ENCODE results near the gene AQP7.
A peak's percentile ranks its signal among the peaks of the same experiment; 100 is the strongest.

Gene AQP7

DNA sequence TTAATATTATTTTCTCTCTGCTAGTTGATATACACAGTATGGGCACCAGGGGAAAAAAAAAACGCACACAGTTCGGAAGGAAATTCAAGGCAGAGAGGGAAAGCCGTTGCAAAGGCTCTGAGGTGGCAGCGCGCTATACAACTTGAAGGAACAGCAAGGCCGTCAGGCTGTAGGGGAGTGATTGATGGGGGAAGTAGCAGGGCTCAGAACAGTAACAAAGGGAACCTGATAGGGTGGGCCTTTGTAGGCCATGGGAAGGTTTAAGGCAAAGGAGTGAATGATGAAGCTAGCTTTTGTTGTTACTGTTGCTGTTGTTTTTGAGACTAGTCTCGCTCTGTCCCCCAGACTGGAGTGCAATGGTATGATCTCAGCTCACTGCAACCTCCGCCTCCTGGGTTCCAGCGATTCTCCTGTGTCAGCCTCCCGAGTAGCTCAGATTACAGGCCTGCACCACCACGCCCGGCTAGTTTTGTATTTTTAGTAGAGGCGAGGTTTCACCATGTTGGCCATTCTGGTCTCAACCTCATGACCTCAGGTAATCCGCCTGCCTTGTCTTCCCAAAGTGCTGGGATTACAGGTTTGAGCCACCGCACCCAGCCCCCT is 27.0 kb downstream of the AQP7 start (continued):
- TF ChIP-seq, protein P1, sequence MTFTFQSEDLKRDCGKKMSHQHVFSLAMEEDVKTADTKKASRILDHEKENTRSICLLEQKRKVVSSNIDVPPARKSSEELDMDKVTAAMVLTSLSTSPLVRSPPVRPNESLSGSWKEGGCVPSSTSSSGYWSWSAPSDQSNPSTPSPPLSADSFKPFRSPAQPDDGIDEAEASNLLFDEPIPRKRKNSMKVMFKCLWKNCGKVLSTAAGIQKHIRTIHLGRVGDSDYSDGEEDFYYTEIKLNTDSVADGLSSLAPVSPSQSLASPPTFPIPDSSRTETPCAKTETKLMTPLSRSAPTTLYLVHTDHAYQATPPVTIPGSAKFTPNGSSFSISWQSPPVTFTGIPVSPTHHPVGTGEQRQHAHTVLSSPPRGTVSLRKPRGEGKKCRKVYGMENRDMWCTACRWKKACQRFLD (tag by site-specific recombination; IDR thresholded peaks at IDR 0.05): no peak
- TF ChIP-seq ZIC2 (tag by site-specific recombination; IDR thresholded peaks at IDR 0.05): no peak
- no peak for TF ChIP-seq ZNF785 (tag by site-specific recombination; IDR thresholded peaks at IDR 0.05)
- TF ChIP-seq SP7 (tag by site-specific recombination; IDR thresholded peaks at IDR 0.05): no peak
- no peak for TF ChIP-seq ZNF626 (tag by site-specific recombination; IDR thresholded peaks at IDR 0.05)
- TF ChIP-seq ZNF214 (tag by site-specific recombination; IDR thresholded peaks at IDR 0.05; ENCODE audit: borderline replicate concordance): no peak
- no peak for TF ChIP-seq ZNF416 (tag by site-specific recombination; IDR thresholded peaks at IDR 0.05)
- no peak for TF ChIP-seq ZNF664 (tag by site-specific recombination; IDR thresholded peaks at IDR 0.05)
- peak; percentile 55 for TF ChIP-seq SETDB1 (IDR thresholded peaks at IDR 0.05; ENCODE audit: insufficient read length, low read length)
- no peak for TF ChIP-seq ZNF585B (tag by site-specific recombination; IDR thresholded peaks at IDR 0.05)
- no peak for TF ChIP-seq ZNF169 (tag by site-specific recombination; IDR thresholded peaks at IDR 0.05)
- no peak for TF ChIP-seq ZNF529 (tag by site-specific recombination; IDR thresholded peaks at IDR 0.05; ENCODE audit: insufficient replicate concordance)
- TF ChIP-seq, protein P2, sequence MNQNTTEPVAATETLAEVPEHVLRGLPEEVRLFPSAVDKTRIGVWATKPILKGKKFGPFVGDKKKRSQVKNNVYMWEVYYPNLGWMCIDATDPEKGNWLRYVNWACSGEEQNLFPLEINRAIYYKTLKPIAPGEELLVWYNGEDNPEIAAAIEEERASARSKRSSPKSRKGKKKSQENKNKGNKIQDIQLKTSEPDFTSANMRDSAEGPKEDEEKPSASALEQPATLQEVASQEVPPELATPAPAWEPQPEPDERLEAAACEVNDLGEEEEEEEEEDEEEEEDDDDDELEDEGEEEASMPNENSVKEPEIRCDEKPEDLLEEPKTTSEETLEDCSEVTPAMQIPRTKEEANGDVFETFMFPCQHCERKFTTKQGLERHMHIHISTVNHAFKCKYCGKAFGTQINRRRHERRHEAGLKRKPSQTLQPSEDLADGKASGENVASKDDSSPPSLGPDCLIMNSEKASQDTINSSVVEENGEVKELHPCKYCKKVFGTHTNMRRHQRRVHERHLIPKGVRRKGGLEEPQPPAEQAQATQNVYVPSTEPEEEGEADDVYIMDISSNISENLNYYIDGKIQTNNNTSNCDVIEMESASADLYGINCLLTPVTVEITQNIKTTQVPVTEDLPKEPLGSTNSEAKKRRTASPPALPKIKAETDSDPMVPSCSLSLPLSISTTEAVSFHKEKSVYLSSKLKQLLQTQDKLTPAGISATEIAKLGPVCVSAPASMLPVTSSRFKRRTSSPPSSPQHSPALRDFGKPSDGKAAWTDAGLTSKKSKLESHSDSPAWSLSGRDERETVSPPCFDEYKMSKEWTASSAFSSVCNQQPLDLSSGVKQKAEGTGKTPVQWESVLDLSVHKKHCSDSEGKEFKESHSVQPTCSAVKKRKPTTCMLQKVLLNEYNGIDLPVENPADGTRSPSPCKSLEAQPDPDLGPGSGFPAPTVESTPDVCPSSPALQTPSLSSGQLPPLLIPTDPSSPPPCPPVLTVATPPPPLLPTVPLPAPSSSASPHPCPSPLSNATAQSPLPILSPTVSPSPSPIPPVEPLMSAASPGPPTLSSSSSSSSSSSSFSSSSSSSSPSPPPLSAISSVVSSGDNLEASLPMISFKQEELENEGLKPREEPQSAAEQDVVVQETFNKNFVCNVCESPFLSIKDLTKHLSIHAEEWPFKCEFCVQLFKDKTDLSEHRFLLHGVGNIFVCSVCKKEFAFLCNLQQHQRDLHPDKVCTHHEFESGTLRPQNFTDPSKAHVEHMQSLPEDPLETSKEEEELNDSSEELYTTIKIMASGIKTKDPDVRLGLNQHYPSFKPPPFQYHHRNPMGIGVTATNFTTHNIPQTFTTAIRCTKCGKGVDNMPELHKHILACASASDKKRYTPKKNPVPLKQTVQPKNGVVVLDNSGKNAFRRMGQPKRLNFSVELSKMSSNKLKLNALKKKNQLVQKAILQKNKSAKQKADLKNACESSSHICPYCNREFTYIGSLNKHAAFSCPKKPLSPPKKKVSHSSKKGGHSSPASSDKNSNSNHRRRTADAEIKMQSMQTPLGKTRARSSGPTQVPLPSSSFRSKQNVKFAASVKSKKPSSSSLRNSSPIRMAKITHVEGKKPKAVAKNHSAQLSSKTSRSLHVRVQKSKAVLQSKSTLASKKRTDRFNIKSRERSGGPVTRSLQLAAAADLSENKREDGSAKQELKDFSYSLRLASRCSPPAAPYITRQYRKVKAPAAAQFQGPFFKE (tag by site-specific recombination; IDR thresholded peaks at IDR 0.05; ENCODE audit: borderline replicate concordance): no peak
- no peak for TF ChIP-seq KLF8 (tag by site-specific recombination; IDR thresholded peaks at IDR 0.05)
- no peak for TF ChIP-seq SALL2 (tag by site-specific recombination; IDR thresholded peaks at IDR 0.05; ENCODE audit: borderline replicate concordance)
- no peak for TF ChIP-seq OSR2 (tag by site-specific recombination; IDR thresholded peaks at IDR 0.05)
- no peak for TF ChIP-seq KLF10 (tag by site-specific recombination; IDR thresholded peaks at IDR 0.05)
- TF ChIP-seq WT1 (tag by site-specific recombination; IDR thresholded peaks at IDR 0.05): no peak
- TF ChIP-seq KLF16 (tag by site-specific recombination; IDR thresholded peaks at IDR 0.05): no peak
- TF ChIP-seq, protein P3, sequence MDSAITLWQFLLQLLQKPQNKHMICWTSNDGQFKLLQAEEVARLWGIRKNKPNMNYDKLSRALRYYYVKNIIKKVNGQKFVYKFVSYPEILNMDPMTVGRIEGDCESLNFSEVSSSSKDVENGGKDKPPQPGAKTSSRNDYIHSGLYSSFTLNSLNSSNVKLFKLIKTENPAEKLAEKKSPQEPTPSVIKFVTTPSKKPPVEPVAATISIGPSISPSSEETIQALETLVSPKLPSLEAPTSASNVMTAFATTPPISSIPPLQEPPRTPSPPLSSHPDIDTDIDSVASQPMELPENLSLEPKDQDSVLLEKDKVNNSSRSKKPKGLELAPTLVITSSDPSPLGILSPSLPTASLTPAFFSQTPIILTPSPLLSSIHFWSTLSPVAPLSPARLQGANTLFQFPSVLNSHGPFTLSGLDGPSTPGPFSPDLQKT (IDR thresholded peaks at IDR 0.05; ENCODE audit: borderline replicate concordance, low read depth, low read length): no peak
- TF ChIP-seq, protein P4, sequence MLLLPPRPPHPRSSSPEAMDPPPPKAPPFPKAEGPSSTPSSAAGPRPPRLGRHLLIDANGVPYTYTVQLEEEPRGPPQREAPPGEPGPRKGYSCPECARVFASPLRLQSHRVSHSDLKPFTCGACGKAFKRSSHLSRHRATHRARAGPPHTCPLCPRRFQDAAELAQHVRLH (tag by site-specific recombination; IDR thresholded peaks at IDR 0.05): no peak

Measured in HEK293 (cell line).